22Rv1 (cell line): Measurements from ENCODE around the gene TMEM132D.

ENCODE experiments used
- CTCF ChIP-seq: fragments of 450-650 bp; IDR thresholded peaks from 2 replicates; pipeline ENCODE4 v1.5.1; 2017; ENCODE audit warnings: mild to moderate bottlenecking
- ZFX ChIP-seq: fragments of 450-650 bp; IDR thresholded peaks from 2 replicates; pipeline ENCODE4 v1.6.1; 2017; ENCODE audit warnings: antibody characterized with exemption, borderline replicate concordance

GRCh38 chr12:129871991-129872972 is 31.5 kb downstream of the TMEM132D start:
- TF ChIP-seq CTCF (no peak), ZFX (no peak)
